ENCODE results near the gene PPM1A. TPM values are rescaled to one million over a fixed set of nuclear protein-coding genes. Genes with fewer than 3 reads are reported as not detected.

Gene PPM1A
- total and polyA plus RNA-seq, 2 experiments from 2014 or later: 29.8 to 34.1 TPM

DNA sequence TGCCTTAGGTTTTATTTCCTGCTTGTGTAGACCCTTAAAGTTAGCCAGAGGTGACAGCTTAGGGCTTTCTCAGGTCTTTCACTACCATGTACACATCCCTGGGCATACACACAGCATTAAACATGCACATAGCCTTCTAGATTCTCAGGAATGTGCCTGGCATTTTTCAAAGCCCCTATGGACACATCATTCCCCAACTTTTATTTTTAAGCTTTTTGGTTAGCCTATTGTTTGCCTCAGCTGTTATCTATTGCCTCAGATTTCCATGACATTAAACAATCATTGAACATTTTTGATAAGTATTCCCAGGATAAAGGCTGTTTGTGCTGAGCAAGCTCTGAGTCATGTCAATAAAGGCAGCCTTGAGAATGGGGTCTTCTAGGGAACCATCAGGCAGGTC, 15.1 kb upstream of the PPM1A start (continued):
- no peak for TF ChIP-seq EZH2 (IDR thresholded peaks at IDR 0.05; ENCODE audit: low read depth, unreplicated experiment)
- TF ChIP-seq ETS1 (IDR thresholded peaks at IDR 0.05): no peak

- no peaks in the 10 kb centered on the region for H3F3A ChIP-seq (replicated peaks; ENCODE audit: low read depth)
- H3K4me3 Mint-ChIP-seq: no peak overlapping the region
- H2AFZ ChIP-seq: no peak overlapping the region
- ATAC-seq (no peak), DNase-seq (ENCODE audit: low spot score) (no peak)
- H3K4me3 ChIP-seq: no peak overlapping the region
- no peak overlapping the region for H3K27ac Mint-ChIP-seq
- peaks cover 1% of the 10 kb centered on the region for H3K27me3 Mint-ChIP-seq (ENCODE audit: insufficient read depth, low read depth, poor library complexity)
- peaks cover 13% of the 10 kb centered on the region; the same call in 2 of the 3 replicates for H3K9me3 Mint-ChIP-seq
- H3K79me2 ChIP-seq (replicated peaks; ENCODE audit: insufficient read depth): no peaks in the 10 kb centered on the region
- H3K4me1 Mint-ChIP-seq: peaks cover 2% of the 10 kb centered on the region; the same call in 1 of the 3 replicates
- peaks cover 6% of the 10 kb centered on the region; the same call in 1 of the 2 replicates for H3K36me3 ChIP-seq (ENCODE audit: insufficient read depth)
- no peaks in the 10 kb centered on the region for H4K20me1 ChIP-seq (replicated peaks; ENCODE audit: insufficient read depth)
- H3K36me3 Mint-ChIP-seq (ENCODE audit: low read depth): no peaks in the 10 kb centered on the region
- H3K9me2 ChIP-seq (ENCODE audit: insufficient read depth): 0 out of 2 replicates have a peak, but pooled peaks cover 3% of the 10 kb centered on the region
- no peaks in the 10 kb centered on the region for H3K4me1 ChIP-seq (ENCODE audit: insufficient read depth)
- H3K4me2 ChIP-seq: no peak overlapping the region
- no peaks in the 10 kb centered on the region for H3K27me3 ChIP-seq (ENCODE audit: insufficient read depth)
- no peak overlapping the region for H3K27ac ChIP-seq (ENCODE audit: low read depth)
- no peak for TF ChIP-seq POLR2AphosphoS5 (IDR thresholded peaks at IDR 0.05; ENCODE audit: low read depth)
- TF ChIP-seq NANOG (IDR thresholded peaks at IDR 0.05; ENCODE audit: borderline replicate concordance): no peak
- TF ChIP-seq, protein P1, sequence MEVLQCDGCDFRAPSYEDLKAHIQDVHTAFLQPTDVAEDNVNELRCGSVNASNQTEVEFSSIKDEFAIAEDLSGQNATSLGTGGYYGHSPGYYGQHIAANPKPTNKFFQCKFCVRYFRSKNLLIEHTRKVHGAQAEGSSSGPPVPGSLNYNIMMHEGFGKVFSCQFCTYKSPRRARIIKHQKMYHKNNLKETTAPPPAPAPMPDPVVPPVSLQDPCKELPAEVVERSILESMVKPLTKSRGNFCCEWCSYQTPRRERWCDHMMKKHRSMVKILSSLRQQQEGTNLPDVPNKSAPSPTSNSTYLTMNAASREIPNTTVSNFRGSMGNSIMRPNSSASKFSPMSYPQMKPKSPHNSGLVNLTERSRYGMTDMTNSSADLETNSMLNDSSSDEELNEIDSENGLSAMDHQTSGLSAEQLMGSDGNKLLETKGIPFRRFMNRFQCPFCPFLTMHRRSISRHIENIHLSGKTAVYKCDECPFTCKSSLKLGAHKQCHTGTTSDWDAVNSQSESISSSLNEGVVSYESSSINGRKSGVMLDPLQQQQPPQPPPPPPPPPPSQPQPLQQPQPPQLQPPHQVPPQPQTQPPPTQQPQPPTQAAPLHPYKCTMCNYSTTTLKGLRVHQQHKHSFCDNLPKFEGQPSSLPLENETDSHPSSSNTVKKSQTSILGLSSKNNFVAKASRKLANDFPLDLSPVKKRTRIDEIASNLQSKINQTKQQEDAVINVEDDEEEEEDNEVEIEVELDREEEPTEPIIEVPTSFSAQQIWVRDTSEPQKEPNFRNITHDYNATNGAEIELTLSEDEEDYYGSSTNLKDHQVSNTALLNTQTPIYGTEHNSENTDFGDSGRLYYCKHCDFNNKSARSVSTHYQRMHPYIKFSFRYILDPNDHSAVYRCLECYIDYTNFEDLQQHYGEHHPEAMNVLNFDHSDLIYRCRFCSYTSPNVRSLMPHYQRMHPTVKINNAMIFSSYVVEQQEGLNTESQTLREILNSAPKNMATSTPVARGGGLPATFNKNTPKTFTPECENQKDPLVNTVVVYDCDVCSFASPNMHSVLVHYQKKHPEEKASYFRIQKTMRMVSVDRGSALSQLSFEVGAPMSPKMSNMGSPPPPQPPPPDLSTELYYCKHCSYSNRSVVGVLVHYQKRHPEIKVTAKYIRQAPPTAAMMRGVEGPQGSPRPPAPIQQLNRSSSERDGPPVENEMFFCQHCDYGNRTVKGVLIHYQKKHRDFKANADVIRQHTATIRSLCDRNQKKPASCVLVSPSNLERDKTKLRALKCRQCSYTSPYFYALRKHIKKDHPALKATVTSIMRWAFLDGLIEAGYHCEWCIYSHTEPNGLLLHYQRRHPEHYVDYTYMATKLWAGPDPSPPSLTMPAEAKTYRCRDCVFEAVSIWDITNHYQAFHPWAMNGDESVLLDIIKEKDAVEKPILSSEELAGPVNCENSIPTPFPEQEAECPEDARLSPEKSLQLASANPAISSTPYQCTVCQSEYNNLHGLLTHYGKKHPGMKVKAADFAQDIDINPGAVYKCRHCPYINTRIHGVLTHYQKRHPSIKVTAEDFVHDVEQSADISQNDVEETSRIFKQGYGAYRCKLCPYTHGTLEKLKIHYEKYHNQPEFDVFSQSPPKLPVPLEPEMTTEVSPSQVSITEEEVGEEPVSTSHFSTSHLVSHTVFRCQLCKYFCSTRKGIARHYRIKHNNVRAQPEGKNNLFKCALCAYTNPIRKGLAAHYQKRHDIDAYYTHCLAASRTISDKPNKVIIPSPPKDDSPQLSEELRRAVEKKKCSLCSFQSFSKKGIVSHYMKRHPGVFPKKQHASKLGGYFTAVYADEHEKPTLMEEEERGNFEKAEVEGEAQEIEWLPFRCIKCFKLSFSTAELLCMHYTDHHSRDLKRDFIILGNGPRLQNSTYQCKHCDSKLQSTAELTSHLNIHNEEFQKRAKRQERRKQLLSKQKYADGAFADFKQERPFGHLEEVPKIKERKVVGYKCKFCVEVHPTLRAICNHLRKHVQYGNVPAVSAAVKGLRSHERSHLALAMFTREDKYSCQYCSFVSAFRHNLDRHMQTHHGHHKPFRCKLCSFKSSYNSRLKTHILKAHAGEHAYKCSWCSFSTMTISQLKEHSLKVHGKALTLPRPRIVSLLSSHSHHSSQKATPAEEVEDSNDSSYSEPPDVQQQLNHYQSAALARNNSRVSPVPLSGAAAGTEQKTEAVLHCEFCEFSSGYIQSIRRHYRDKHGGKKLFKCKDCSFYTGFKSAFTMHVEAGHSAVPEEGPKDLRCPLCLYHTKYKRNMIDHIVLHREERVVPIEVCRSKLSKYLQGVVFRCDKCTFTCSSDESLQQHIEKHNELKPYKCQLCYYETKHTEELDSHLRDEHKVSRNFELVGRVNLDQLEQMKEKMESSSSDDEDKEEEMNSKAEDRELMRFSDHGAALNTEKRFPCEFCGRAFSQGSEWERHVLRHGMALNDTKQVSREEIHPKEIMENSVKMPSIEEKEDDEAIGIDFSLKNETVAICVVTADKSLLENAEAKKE (CRISPR knock-in tag; IDR thresholded peaks at IDR 0.05): no peak
- no peak for TF ChIP-seq JUNB (IDR thresholded peaks at IDR 0.05; ENCODE audit: unreplicated experiment)
- TF ChIP-seq ZNF114 (CRISPR knock-in tag; IDR thresholded peaks at IDR 0.05): no peak
- TF ChIP-seq CREB1 (CRISPR knock-in tag; IDR thresholded peaks at IDR 0.05; ENCODE audit: low read depth): no peak
- TF ChIP-seq EZH2phosphoT487 (IDR thresholded peaks at IDR 0.05; ENCODE audit: unreplicated experiment): no peak
- TF ChIP-seq STAT1 (IDR thresholded peaks at IDR 0.05; ENCODE audit: unreplicated experiment): no peak
- no peak for TF ChIP-seq REST (IDR thresholded peaks at IDR 0.05; ENCODE audit: unreplicated experiment)
- TF ChIP-seq, protein P2, sequence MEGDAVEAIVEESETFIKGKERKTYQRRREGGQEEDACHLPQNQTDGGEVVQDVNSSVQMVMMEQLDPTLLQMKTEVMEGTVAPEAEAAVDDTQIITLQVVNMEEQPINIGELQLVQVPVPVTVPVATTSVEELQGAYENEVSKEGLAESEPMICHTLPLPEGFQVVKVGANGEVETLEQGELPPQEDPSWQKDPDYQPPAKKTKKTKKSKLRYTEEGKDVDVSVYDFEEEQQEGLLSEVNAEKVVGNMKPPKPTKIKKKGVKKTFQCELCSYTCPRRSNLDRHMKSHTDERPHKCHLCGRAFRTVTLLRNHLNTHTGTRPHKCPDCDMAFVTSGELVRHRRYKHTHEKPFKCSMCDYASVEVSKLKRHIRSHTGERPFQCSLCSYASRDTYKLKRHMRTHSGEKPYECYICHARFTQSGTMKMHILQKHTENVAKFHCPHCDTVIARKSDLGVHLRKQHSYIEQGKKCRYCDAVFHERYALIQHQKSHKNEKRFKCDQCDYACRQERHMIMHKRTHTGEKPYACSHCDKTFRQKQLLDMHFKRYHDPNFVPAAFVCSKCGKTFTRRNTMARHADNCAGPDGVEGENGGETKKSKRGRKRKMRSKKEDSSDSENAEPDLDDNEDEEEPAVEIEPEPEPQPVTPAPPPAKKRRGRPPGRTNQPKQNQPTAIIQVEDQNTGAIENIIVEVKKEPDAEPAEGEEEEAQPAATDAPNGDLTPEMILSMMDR (conservative IDR thresholded peaks at IDR 0.05; ENCODE audit: low read depth in 2 of 2): no peak
- TF ChIP-seq EZH2 (IDR thresholded peaks at IDR 0.05; ENCODE audit: low read depth, unreplicated experiment): no peak
These were observed 13.6 kb upstream of the PPM1A start for GRCh38 chr14:60235440-60235839.

Measured in GM23338 (cell line).